Stimulated activated memory B cell treated with anti-CD40 and anti-IgM and Interleukin-4, amounts not matched to agents 10 μg/mL and 1 μg/mL and 100 μg/mL, for 72 hours (primary cell): Measurements from ENCODE around the gene CIT.

Source experiments
- ATAC-seq: fragments of 150-1000 bp; cut with Tn5 transposase; 2 replicates; pipeline ENCODE4 v1.10.0; 2021
- H3K27ac Mint-ChIP-seq: one replicate; pipeline ENCODE4 v1.8.0; 2022; ENCODE audit warnings: mild to moderate bottlenecking, mixed read lengths
- H3K27me3 Mint-ChIP-seq: one replicate; pipeline ENCODE4 v1.8.0; 2022; ENCODE audit warnings: mixed read lengths
- H3K36me3 Mint-ChIP-seq: one replicate; pipeline ENCODE4 v1.8.0; 2022; ENCODE audit warnings: mixed read lengths
- H3K4me1 Mint-ChIP-seq: one replicate; pipeline ENCODE4 v1.8.0; 2022; ENCODE audit warnings: mixed read lengths
- H3K4me3 Mint-ChIP-seq: one replicate; pipeline ENCODE4 v1.8.0; 2022; ENCODE audit warnings: mild to moderate bottlenecking, moderate library complexity, mixed read lengths
- H3K9me3 Mint-ChIP-seq: one replicate; pipeline ENCODE4 v1.8.0; 2022; ENCODE audit warnings: mixed read lengths

CIT gene

DNA sequence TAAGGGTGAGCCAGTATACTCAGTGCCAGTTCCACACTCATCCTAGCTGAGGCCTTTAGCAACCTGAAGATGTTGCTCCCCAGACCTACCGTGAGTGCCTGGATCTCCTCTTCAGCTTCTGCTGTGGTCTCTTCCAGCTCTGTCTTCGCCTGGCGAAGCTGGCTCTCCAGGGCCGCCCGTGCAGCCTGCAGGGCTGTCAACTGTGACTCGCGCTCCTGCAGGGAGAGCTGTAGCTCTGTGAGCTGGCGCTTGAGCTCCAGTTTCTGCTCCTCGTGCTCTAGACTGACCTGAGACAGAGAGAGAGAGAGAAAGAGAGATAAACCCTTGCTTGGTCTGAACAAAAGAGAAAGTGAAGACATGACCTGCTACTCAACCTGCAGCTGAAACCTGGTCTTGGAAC lies 125.2 kb downstream of the CIT start:
- Mint-ChIP-seq H3K4me3 (no peak overlapping the region), H3K36me3 (no peaks in the 10 kb centered on the region), H3K27ac (no peak overlapping the region), H3K4me1 (no peaks in the 10 kb centered on the region), H3K27me3 (no peaks in the 10 kb centered on the region), H3K9me3 (no peaks in the 10 kb centered on the region)
- no peak for ATAC-seq

DNA sequence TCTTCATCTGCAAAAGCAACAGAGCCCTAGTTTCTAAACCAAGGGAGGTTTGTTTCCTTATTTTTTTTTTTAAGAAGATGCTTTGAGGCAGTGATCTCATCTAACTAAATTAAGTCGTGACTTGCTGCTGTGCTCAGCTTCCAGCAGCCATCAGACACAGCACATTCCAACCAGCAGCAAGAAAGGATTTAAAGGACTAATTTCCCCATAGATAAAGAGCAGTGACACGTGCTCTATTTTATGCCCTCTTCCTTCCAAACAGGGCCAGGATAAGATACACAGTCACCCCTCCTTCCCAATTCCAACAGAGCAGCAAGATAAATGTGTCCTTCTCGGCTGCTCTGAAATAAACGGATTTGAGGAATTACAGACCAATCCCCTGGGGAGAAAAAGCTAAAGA lies 127.5 kb downstream of the CIT start:
- no peaks in the 10 kb centered on the region for H3K4me1 Mint-ChIP-seq
- no peaks in the 10 kb centered on the region for H3K27me3 Mint-ChIP-seq
- peaks cover 5% of the 10 kb centered on the region for H3K9me3 Mint-ChIP-seq
- no peak for ATAC-seq
- peaks cover 10% of the 10 kb centered on the region for H3K36me3 Mint-ChIP-seq
- no peak overlapping the region for H3K27ac Mint-ChIP-seq
- no peak overlapping the region for H3K4me3 Mint-ChIP-seq

DNA sequence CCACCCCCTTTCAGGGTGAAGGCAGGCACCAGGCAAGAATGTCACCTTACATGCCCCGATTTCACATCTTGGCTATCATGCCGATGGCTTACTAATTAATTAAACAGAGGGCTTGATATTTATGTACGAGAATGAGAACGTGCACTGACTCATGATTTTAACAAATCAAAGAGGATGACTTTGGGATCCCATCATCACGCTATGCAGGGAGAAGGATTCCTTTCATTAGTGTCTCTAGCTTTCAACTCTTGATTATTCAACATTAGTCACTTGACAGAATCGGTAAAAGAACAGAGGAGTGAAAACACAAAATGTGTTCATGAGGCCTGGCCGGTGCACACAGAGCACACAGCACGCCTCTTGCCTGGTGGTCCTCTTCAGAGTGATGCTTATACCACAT lies 128.6 kb downstream of the CIT start:
- H3K36me3 Mint-ChIP-seq: peaks cover 21% of the 10 kb centered on the region
- H3K27me3 Mint-ChIP-seq: no peaks in the 10 kb centered on the region
- H3K4me1 Mint-ChIP-seq: no peaks in the 10 kb centered on the region
- H3K27ac Mint-ChIP-seq: no peak overlapping the region
- H3K9me3 Mint-ChIP-seq: peaks cover 11% of the 10 kb centered on the region
- H3K4me3 Mint-ChIP-seq: no peak overlapping the region
- no peak for ATAC-seq

DNA sequence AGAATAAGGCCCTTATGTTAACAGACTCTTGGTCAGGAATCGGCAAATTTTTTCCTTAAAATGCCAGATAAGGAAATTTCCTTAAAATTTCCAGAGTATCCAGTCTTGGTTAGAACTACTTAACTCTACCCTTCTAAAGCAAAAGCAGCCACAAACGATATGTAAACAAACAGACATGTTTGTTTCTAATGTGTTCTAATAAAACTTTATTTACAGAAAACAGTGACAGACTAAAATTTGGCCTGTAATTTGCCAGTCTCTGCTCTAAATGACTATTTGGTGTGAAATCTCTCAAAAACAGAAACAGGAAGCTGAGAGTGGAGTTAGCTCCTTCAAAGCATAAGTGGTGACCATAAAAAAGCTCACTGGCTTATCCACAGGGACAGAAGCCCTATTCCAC lies 131.0 kb downstream of the CIT start:
- no peaks in the 10 kb centered on the region for H3K4me1 Mint-ChIP-seq
- H3K36me3 Mint-ChIP-seq: peaks cover 30% of the 10 kb centered on the region
- H3K9me3 Mint-ChIP-seq: peaks cover 19% of the 10 kb centered on the region
- no peak for ATAC-seq
- no peak overlapping the region for H3K4me3 Mint-ChIP-seq
- no peak overlapping the region for H3K27ac Mint-ChIP-seq
- no peaks in the 10 kb centered on the region for H3K27me3 Mint-ChIP-seq

DNA sequence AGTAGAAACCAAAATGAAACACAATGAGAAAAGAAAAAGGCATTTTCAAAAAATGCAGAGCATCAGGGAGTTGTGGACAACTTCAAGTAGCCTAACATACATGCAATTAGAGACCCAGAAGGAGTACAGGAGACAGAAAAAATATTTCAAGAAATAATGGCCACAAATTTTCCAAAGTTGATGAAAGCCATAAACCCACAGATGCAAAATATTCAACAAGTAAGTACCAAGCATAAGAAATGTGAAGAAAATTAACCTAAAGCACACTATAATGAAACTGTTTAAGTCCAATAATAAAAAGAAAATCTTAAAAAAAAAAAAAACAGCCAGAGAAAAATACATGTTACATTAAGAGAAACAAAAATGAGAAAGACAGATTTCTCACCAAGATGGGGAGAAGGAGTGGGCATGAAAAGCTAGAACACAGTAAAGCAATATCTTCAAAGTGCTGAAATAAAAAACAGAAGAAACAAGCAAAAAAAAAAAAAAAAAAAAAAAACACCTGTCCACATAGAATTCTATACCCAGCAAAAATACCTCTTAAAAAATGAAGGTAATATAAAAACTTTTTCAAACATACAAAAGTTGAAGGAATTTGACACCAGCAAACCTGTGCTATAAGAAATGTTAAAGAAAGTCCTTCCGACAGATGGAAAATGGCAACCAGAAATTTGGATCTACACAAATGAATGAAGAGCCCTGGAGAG lies 132.1 kb downstream of the CIT start:
- no peak overlapping the region for H3K27ac Mint-ChIP-seq
- peaks cover 19% of the 10 kb centered on the region for H3K9me3 Mint-ChIP-seq
- no peak overlapping the region for H3K4me3 Mint-ChIP-seq
- no peaks in the 10 kb centered on the region for H3K4me1 Mint-ChIP-seq
- H3K27me3 Mint-ChIP-seq: no peaks in the 10 kb centered on the region
- no peak for ATAC-seq
- H3K36me3 Mint-ChIP-seq: peaks cover 30% of the 10 kb centered on the region

DNA sequence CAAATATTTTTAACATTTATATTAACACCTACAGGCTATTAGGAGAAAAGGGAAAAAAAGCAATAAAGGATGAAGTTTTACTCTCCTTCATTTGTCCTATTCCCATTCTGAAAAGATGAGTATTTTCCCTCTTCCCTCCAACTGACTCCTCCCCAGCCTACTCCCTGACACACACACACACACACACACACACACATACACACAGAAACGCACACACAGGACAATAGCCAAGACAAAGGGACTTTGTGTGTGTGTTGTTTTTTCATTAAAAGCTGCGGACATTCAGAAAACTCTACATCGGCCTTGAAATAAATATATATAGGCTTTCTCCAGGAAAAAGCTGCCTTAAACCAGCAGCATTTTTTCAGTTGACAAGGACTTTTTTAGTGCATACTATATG lies 134.4 kb downstream of the CIT start:
- no peak overlapping the region for H3K4me3 Mint-ChIP-seq
- no peaks in the 10 kb centered on the region for H3K27me3 Mint-ChIP-seq
- H3K27ac Mint-ChIP-seq: no peak overlapping the region
- H3K4me1 Mint-ChIP-seq: no peaks in the 10 kb centered on the region
- no peak for ATAC-seq
- peaks cover 30% of the 10 kb centered on the region for H3K36me3 Mint-ChIP-seq
- H3K9me3 Mint-ChIP-seq: peaks cover 19% of the 10 kb centered on the region

DNA sequence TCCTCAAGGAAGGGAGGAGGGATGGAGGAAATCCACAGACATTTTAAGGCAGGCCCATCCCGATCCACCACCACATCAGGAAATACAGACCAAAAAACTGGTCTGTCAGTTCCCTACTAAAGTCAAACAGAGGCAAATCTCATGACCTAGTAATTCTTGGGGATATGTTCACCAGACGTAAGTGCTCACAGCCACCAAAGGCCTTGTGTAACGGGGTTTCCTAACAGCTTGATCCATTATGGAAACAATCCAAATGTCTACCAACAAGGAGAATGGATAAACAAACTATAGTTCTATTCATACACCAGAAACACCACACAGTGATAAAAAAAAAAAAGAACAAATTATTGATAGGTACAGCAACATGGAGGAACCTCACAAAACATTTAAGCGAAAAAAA lies 136.3 kb downstream of the CIT start:
- Mint-ChIP-seq H3K27me3 (no peaks in the 10 kb centered on the region), H3K27ac (no peak overlapping the region), H3K9me3 (peaks cover 19% of the 10 kb centered on the region), H3K4me3 (no peak overlapping the region), H3K36me3 (peaks cover 30% of the 10 kb centered on the region), H3K4me1 (no peaks in the 10 kb centered on the region)
- no peak for ATAC-seq

DNA sequence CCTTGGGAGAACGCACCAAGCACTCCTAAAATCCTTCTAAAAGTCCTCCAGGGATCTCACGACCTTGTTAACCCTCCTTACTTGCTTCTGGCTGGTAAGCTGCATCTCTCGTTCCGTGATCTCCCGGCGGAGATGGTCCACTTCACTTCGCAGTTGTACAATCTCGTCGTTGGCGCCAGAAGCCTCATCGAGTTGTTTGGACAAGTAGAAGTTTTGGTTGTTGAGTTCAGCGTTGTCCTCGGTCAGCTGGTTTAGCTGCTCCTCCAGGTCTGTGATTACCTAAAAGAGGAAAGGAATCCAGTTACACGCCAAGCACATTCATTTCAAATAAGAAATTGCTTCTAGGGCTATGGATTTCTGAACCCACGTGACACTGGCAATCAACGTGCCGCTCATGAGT lies 142.0 kb downstream of the CIT start:
- Mint-ChIP-seq H3K4me1 (no peaks in the 10 kb centered on the region), H3K27me3 (no peaks in the 10 kb centered on the region), H3K27ac (no peak overlapping the region), H3K9me3 (no peaks in the 10 kb centered on the region), H3K4me3 (no peak overlapping the region), H3K36me3 (peaks cover 6% of the 10 kb centered on the region)
- ATAC-seq: no peak

DNA sequence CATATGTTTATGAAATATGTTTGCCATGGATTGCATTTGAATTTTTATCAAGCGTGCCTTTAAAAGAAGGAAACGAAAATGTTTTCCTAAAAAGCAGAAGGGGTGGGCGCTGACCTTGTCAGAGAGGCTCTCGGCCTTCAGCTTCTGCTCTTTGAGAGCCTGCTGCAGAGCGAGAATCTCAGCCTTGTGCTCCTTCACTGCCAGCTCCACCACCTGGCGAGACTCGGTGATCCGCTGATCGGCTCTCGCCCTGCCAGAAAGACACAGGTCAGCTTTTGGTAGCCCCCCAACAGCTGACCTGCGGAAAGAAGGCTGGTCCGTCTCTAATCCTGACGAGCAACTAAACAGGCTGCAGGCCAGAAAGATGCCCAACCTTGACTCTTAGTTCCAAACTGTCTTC lies 146.7 kb downstream of the CIT start:
- Mint-ChIP-seq H3K36me3 (peaks cover 6% of the 10 kb centered on the region), H3K4me1 (no peaks in the 10 kb centered on the region), H3K4me3 (no peak overlapping the region), H3K27ac (no peak overlapping the region), H3K9me3 (no peaks in the 10 kb centered on the region), H3K27me3 (no peaks in the 10 kb centered on the region)
- ATAC-seq: no peak

DNA sequence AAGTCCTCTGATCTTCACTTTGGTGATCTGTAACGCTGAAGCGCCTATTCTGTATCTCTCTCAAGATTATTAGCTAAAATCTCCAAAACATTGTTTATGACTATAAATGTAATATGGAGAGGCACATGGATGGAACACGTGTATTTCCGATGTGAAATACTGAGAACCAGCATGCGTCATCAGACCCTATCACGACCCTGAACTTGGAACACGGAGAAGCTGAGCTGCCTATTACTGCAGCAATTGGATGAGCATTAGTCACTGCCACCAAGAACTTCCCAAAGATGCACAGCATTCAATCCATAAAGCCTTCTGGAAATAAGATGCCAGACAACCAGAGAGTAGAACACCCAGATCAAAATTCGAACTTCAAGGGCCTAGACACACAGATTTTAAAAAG lies 147.2 kb downstream of the CIT start:
- Mint-ChIP-seq H3K4me1 (no peaks in the 10 kb centered on the region), H3K4me3 (no peak overlapping the region), H3K36me3 (peaks cover 6% of the 10 kb centered on the region), H3K27ac (no peak overlapping the region), H3K9me3 (no peaks in the 10 kb centered on the region), H3K27me3 (no peaks in the 10 kb centered on the region)
- ATAC-seq: no peak

DNA sequence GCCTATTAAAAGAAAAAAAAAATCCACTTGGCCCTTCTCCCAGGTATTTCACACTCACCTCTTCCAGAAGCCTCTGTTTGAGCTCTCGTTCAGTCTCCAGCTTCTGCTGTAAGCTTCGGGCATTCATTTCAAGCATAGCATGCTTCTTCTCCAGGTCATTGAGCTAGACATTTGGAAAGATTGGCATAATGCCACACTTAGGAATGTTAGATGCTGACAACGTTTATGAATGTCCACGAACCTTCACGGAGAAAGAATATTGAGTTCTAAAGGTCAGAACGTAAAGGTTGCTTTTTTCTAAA lies 148.7 kb downstream of the CIT start:
- ATAC-seq: no peak
- H3K36me3 Mint-ChIP-seq: no peaks in the 10 kb centered on the region
- no peaks in the 10 kb centered on the region for H3K27me3 Mint-ChIP-seq
- H3K9me3 Mint-ChIP-seq: no peaks in the 10 kb centered on the region
- H3K4me3 Mint-ChIP-seq: no peak overlapping the region
- no peak overlapping the region for H3K27ac Mint-ChIP-seq
- no peaks in the 10 kb centered on the region for H3K4me1 Mint-ChIP-seq

DNA sequence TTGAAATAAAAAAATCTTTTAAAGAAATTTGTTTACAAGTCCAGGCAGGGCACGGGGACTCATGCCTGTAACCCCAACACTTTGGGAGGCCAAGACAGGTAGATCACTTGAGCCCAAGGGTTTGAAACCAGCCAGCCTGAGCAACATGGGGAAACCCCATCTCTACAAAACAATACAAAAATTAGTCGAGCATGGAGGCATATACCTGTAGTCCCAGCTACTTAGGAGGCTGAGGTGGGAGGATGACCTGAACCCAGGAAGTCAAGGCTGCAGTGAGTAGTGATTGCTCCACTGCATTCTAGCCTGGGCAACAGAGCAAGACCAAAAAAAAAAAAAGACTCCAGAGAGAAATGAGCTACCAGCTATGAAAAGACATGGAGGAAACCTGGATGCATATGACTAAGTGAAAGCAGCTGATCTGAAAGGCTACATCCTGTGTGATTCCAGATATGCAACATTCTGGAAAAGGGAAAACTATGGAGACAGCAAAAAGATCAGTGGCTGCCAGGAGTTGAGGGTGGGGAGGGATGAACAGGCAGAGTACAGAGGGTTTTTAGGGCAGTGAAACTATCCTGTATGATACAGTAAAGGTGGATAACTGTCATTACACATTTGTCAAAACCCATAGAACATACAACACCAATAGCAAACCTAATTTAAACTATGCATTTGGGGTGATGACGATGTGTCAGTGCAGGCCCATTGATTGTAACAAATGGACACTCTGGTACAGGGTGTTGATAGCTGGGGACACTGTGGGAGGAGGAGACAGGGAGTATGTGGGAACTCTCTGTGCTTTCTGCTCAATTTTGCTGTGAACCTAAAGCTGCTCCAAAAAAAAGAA lies 149.3 kb downstream of the CIT start:
- Mint-ChIP-seq H3K9me3 (no peaks in the 10 kb centered on the region), H3K4me1 (no peaks in the 10 kb centered on the region), H3K4me3 (no peak overlapping the region), H3K36me3 (no peaks in the 10 kb centered on the region), H3K27ac (no peak overlapping the region), H3K27me3 (no peaks in the 10 kb centered on the region)
- no peak for ATAC-seq

DNA sequence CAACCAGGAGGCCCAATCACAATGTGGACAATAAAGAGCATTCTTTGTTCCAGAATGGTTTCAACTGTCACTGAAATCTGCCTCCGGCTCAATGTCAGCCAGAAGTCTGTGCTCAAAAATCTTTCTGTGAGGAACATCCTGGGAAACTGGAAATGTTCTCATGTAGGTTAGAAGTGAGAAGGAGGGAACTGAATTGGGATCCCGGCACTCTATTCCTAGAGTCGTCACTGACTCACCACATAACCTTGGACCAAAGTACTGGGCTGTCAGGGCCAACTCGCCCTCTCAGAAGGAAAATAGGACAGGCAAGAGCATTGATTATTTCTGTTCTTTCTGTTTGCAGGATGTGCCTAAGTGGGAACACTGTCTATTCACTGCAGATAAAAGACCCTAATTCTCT lies 151.6 kb downstream of the CIT start:
- ATAC-seq: no peak
- no peaks in the 10 kb centered on the region for H3K27me3 Mint-ChIP-seq
- H3K27ac Mint-ChIP-seq: no peak overlapping the region
- no peaks in the 10 kb centered on the region for H3K36me3 Mint-ChIP-seq
- no peaks in the 10 kb centered on the region for H3K9me3 Mint-ChIP-seq
- no peaks in the 10 kb centered on the region for H3K4me1 Mint-ChIP-seq
- H3K4me3 Mint-ChIP-seq: no peak overlapping the region

DNA sequence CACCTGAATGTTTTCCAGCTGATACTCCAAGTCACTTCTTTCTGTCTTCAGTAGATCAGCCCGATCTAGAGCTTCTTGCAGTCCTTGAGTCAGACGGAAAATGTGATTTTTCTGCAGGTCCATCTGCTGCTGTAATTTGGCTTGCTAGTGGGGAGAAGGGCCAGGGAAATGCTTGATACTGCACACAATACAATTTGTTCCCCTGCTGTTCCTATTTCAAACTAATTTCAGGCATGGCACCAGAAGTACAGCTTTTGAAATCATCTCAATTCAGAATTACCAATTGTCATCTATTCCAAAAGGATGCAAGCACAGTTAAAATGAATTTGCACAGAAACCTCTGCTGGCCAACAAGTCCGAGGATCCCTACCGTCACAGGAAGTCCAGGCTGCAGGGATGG lies 155.8 kb downstream of the CIT start:
- Mint-ChIP-seq H3K36me3 (no peaks in the 10 kb centered on the region), H3K27me3 (no peaks in the 10 kb centered on the region), H3K27ac (no peak overlapping the region), H3K4me3 (no peak overlapping the region), H3K4me1 (no peaks in the 10 kb centered on the region), H3K9me3 (no peaks in the 10 kb centered on the region)
- no peak for ATAC-seq

DNA sequence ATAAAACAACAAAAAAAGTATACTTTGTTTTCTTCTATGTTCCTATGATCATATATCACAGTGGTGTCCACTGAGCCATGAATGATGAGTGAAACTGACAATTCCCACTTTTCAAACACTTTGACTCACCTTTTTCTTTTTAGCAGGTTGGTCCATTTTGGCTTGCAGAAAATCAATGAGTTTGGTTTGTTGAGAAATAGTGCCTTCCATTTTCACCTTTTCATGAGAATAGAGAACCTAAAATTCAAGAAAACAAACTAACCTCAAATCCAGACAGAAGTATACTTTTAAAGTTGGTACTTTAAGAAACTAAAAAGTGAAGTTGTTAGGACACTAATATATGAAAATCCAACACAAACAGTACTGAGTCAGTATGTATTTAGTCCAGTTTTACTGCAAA lies 156.8 kb downstream of the CIT start:
- H3K9me3 Mint-ChIP-seq: peaks cover 1% of the 10 kb centered on the region
- no peaks in the 10 kb centered on the region for H3K4me1 Mint-ChIP-seq
- no peak overlapping the region for H3K4me3 Mint-ChIP-seq
- no peak overlapping the region for H3K27ac Mint-ChIP-seq
- H3K27me3 Mint-ChIP-seq: no peaks in the 10 kb centered on the region
- H3K36me3 Mint-ChIP-seq: peaks cover 2% of the 10 kb centered on the region
- ATAC-seq: no peak

DNA sequence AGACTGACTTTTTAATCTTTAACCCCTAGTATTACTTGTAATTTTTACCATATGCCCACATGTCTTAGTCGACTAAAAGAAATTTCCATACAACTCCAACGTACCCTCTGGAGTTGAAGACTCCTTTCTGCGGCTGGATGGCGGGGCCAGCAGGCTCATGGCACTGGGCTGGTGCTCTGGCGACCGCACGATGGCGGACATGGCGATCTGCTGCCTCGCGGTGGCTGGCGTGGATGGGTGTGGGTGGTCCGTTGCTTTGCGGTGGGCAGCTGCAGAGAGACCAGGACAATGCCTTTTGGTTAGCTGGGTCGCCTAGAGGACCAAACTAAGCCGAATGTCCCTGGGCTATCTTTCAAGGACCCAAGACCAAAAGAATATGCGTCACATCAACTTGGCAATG lies 159.0 kb downstream of the CIT start:
- H3K4me1 Mint-ChIP-seq: no peaks in the 10 kb centered on the region
- no peak overlapping the region for H3K4me3 Mint-ChIP-seq
- no peak overlapping the region for H3K27ac Mint-ChIP-seq
- H3K36me3 Mint-ChIP-seq: peaks cover 12% of the 10 kb centered on the region
- no peaks in the 10 kb centered on the region for H3K27me3 Mint-ChIP-seq
- peaks cover 6% of the 10 kb centered on the region for H3K9me3 Mint-ChIP-seq
- no peak for ATAC-seq
